C4-2B (cell line): Measurements from ENCODE around the gene GCAT.

Experiments used
- H3K27ac ChIP-seq: fragments of 450-650 bp; 2 replicates; pipeline ENCODE4 v1.5.1; 2017
- CTCF ChIP-seq: fragments of 450-650 bp; conservative IDR thresholded peaks from 2 replicates; pipeline ENCODE4 v1.5.1; 2017; ENCODE audit warnings: mild to moderate bottlenecking
- ZFX ChIP-seq: fragments of 450-650 bp; IDR thresholded peaks from 2 replicates; pipeline ENCODE4 v1.6.1; 2017

The GCAT gene

DNA sequence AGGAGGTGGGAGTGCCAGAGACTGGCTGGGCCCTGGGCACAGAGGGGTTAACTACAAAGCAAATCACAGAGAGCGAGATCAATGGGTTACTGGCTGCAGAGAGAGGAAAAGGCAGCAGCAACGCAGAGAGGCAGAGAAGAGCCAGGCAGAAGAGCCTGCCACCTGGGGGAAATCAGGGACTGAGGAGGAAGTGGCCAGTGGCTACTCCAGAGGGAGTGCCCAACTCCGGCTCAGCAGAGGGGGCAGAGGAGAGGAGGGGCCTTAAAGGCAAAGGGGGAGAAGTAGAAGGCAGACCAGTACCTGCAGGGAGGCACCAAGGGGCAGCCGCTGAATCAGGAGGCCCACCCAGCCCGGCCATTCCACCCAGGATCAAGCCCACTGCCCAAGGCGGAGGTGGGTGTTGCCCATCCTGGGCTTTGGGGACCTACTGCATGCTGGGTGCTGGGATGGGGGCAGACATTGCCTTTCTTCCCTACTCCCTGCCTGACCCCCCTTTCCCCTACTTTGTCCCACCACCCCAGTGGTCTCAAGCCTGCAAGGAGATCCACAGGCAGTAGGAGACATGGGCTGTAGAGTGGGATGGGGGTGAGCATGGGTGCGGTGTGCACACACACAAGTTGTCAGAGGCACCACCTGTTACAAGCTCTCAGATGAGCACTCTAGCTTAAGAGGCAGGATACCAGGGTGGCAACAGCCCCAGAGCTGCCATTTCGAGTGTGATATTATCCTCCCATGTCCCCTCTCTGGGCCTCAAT is 14.5 kb downstream of the GCAT start:
- TF ChIP-seq ZFX (no peak), CTCF (no peak)
- H3K27ac ChIP-seq = no peak overlapping the region

DNA sequence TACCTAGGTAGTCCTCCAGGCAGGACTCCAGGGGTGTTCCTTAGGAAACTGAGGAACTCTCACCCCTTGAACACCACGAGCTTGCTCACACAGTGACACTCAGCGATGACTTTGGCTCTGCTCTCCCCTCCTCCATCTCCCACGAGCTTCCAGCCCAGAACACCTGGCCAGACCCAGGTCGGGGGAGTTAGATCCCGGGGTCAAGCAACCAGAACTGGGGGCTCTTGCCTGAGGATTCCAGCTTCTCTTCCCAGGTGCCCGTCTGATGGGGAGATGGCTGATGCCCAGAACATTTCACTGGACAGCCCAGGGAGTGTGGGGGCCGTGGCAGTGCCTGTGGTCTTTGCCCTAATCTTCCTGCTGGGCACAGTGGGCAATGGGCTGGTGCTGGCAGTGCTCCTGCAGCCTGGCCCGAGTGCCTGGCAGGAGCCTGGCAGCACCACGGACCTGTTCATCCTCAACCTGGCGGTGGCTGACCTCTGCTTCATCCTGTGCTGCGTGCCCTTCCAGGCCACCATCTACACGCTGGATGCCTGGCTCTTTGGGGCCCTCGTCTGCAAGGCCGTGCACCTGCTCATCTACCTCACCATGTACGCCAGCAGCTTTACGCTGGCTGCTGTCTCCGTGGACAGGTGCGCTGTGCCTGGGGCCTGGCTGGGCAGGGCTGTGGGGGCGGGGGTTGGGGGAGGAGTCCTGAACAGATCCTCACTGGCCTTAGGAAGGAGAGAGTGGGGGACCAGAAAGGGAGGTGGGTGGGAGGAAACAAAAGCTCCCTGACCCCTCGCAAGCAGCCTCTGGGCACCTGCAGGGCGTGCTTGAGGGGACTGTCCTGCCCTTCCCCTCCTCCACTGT is 15.6 kb downstream of the GCAT start, which contains the start of gene GALR3:
Gene GALR3, plus strand, starts transcription at position 249 of the 852 bp plus-strand sequence. Its CDS starts 25 bp downstream, at position 274.
- no peak within 1 kb of the TSS for H3K27ac ChIP-seq
- TF ChIP-seq CTCF (no peak), ZFX (no peak)

DNA sequence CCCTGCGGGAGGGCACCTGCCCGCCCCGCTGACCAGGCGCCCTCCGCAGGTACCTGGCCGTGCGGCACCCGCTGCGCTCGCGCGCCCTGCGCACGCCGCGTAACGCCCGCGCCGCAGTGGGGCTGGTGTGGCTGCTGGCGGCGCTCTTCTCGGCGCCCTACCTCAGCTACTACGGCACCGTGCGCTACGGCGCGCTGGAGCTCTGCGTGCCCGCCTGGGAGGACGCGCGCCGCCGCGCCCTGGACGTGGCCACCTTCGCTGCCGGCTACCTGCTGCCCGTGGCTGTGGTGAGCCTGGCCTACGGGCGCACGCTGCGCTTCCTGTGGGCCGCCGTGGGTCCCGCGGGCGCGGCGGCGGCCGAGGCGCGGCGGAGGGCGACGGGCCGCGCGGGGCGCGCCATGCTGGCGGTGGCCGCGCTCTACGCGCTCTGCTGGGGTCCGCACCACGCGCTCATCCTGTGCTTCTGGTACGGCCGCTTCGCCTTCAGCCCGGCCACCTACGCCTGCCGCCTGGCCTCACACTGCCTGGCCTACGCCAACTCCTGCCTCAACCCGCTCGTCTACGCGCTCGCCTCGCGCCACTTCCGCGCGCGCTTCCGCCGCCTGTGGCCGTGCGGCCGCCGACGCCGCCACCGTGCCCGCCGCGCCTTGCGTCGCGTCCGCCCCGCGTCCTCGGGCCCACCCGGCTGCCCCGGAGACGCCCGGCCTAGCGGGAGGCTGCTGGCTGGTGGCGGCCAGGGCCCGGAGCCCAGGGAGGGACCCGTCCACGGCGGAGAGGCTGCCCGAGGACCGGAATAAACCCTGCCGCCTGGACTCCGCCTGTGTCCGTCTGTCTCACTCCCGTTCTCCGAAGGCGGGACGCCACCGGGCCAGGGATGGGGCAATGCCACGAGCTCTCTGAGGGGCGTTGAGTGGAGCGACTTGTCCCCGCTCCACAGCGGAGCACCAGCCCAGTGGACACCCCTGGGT is 17.2 kb downstream of the GCAT start:
- TF ChIP-seq CTCF (no peak), ZFX (no peak)

DNA sequence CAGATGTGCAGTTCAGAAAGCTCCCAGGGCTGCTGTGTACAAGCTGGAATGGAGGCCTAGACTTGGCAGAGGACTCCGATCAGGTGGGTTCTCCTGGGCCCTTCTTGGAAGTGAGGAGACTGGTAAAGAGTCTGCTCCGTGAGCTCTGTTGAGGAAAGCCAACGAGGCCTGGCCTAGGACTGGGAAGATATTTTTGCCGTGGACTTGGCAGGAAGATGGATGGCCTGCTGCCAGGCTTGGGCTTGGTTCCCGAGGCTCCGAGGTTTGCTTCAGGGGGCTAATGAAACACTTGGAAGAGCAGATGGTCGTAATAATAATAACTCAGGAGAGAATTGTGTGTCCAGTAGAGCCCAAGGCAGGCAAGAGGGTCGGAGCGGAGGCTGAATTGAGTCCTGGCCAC is 19.3 kb downstream of the GCAT start:
- H3K27ac ChIP-seq = no peak overlapping the region
- no peak for TF ChIP-seq CTCF
- TF ChIP-seq ZFX = no peak

More for the DNA sequence above, 17.2 kb downstream of the GCAT start:
- no peak overlapping the region for H3K27ac ChIP-seq

DNA sequence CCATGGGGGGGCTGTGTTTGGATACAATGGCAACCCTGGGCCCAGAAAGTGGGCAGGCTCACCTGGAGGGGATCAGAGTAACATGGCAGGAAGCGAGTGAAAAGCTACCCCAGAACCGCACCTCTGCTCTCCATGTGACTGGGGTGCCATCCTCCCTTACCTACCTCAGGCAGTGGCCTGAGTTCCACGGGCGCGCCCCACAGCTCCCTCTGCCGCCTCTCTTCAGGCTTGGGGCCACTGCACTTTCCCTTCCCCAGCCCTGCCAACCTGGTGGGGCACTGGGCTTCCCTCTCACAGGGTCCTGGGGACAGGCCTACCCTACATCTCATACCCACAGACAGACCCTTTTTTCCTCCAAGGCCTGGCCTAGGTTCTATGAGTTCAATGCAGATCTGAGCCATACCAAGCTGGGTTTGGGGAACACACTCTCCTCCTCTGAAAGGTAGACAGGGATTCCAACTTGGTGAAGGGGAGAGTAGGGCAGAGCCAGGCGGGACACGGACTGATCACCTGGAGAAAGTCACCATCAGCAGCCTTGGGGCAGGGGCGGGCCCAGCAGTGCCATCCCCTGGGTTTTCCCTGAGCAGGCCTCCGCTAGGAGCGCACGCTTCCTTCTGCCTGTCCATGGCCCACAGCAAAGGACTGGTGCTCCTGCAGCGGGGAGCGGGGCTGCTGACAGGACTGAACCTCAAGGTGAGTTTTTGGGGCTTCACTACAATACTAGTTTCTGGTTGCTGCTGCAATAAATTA is 22.5 kb downstream of the GCAT start:
- TF ChIP-seq ZFX (no peak), CTCF (no peak)
- H3K27ac ChIP-seq = no peak overlapping the region

GRCh38 chr22:37831472-37831871 is 23.7 kb downstream of the GCAT start:
- no peak overlapping the region for H3K27ac ChIP-seq
- TF ChIP-seq CTCF (no peak), ZFX (no peak)
